Measurements from ENCODE around the gene FOLR2.

Gene FOLR2

DNA sequence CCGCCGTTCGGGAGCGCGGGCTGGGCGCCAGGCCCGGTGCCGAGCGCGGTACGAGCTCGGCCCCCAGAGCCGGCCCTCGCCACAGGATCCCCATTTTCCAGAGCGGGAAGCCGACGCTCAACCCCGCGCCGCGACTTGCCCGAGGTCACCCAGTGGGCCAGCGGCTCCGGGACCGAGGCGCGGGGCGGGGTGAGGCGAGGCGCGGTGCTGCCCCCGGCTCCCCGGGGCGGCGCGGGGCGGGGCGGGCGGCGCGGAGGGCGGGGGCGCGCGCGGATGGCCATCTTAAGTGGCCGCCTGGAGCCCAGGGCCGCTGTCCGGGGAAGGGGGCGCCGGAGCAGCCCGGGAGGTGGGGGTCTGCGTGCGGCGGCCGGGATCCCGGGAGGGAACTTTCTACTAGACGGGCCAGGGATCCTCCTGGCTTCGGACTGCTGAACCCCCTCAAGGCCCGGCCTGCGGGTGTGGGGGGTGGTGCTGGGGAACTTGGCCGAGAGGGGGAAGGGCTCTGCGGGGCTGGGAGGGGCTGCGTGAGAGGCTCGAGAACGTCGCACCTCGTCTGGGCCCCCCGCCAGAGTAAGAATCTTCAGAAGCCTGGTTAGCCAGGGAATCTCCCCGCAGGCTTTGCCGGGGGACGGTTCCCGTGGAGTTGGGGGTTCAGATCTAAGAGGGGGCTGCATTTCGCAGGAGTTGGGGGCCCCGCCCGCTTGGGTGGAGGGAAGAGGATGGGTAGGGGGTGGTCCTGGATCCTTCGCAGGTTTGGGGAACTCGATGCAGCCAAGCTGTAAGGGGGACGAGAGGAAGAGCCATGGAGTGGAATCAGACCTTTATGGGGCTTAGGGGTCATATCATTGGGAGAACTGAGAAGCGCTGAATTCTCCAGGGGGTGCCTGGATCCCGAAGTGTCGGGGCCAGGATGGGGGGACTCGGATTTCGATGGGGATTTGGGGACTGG, 7.3 kb downstream of the FOLR2 start:
- TF ChIP-seq, protein P1, sequence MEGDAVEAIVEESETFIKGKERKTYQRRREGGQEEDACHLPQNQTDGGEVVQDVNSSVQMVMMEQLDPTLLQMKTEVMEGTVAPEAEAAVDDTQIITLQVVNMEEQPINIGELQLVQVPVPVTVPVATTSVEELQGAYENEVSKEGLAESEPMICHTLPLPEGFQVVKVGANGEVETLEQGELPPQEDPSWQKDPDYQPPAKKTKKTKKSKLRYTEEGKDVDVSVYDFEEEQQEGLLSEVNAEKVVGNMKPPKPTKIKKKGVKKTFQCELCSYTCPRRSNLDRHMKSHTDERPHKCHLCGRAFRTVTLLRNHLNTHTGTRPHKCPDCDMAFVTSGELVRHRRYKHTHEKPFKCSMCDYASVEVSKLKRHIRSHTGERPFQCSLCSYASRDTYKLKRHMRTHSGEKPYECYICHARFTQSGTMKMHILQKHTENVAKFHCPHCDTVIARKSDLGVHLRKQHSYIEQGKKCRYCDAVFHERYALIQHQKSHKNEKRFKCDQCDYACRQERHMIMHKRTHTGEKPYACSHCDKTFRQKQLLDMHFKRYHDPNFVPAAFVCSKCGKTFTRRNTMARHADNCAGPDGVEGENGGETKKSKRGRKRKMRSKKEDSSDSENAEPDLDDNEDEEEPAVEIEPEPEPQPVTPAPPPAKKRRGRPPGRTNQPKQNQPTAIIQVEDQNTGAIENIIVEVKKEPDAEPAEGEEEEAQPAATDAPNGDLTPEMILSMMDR (IDR thresholded peaks at IDR 0.05; ENCODE audit: insufficient read depth, missing control alignments): no peak
- DNase-seq (ENCODE audit: insufficient read length, low spot score): no peak
- FAIRE-seq: no peak

DNA sequence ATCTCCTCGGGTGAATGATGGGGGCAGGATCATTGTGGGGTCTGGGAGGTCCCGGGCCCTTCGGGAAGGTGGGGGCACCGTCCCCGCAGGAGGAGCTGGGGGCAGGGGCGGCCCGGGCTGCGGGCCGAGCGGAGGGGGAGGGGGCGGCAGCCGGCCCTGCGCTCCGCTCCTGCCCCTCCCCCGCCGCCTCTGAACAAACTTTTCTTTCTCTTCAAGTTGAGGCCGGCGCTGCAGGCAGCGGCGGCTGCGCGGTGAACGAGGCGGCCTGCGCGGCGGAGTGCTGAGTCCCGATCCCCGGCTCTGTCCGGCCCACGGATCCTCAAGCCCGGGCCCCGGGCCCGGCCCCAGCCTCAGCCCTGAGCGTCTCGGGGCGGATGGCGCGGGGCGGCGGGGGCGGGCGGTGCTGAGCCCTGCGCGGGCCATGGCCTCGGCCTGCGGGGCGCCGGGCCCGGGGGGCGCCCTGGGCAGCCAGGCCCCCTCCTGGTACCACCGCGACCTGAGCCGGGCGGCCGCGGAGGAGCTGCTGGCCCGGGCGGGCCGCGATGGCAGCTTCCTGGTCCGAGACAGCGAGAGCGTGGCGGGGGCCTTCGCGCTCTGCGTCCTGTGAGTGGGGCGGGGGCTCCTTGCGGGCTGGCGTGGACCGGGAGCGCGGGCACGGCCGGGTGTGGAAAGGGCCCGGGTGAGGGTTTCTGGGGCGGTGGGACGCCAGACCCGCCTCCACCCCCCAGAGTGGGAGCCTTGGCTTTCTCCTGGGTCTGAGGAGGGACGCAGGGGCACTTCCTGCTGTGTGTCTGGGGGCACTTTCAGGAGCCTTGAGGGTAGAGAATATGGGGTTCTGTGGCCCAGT, 8.2 kb downstream of the FOLR2 start, which contains the start of gene INPPL1:
Gene INPPL1, plus strand, starts transcription at position 204 of the 847 bp plus-strand sequence. Its CDS starts 218 bp downstream, at position 422.
- FAIRE-seq (no peak), DNase-seq (ENCODE audit: insufficient read length, low spot score) (no peak)
- TF ChIP-seq, protein P1 (IDR thresholded peaks at IDR 0.05; ENCODE audit: insufficient read depth, missing control alignments): no peak

- FAIRE-seq: no peak
- TF ChIP-seq, protein P1 (IDR thresholded peaks at IDR 0.05; ENCODE audit: insufficient read depth, missing control alignments): no peak
- no peak for DNase-seq (ENCODE audit: insufficient read length, low spot score)
Measured at GRCh38 chr11:72225411-72225951, 8.9 kb downstream of the FOLR2 start.

DNA sequence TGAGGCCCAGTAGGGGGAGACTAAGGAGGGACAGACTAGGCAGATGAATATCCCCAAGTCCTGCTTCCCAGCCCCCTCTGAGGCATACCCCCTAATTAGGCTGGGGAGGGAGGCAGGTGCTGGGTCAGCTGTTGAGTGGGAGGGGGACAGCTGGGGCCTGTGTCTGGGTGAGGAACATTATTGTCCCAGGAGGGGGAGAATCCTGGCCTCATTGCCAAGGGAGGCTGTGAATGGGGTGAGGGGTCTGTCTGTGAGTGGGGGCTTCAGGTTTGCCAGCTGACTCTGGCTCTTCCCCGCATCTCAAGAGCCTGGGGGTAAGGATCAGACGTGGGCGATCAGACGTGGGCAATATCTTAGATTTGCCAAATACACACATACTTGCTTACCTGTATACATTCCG, 10.1 kb downstream of the FOLR2 start:
- TF ChIP-seq, protein P1 (IDR thresholded peaks at IDR 0.05; ENCODE audit: insufficient read depth, missing control alignments): no peak
- DNase-seq (ENCODE audit: insufficient read length, low spot score): no peak
- FAIRE-seq: no peak

DNA sequence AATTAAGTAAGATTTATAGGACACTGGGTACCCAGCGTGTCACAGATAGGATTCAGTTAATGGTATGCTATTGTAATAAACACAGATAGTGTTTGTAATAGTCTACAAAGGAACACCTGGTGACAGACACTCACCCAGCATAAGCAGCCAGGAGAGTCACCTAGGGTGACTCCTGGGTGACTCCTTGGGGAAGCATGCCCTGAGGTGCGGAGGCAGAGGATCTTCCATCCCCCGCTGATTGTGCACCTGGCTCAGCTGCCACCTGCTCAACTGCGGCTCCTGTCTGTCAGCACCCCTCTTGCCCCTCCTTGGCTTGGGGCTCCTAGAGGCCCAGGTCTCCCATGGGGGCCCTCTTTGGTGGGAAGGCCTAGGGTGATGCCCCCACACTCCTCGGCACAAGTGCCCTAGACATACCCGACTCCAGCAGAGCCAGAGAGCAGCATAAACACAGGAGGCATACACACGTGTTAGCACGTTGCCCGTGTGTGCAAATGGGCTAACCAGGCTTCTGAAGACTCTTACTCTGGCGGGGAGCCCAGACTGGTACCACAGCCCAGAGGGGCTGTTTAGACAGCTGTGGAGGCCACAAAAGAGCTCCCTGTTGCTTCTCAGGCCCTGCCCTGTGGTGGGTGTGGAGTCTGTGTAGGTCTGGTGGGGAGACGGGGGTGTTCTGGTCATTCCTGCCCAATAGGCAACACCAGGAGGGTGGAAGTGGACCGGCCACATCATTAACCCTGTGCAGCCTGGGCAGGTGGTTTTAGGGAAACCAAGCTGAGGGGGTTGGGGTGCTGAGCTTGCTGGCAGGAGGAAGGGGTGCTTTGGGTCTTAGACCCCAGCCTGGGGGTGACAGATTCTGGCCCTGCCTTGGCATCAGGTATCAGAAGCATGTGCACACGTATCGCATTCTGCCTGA, 11.0 kb downstream of the FOLR2 start:
- no peak for DNase-seq (ENCODE audit: insufficient read length, low spot score)
- TF ChIP-seq, protein P1 (IDR thresholded peaks at IDR 0.05; ENCODE audit: insufficient read depth, missing control alignments): no peak
- no peak for FAIRE-seq

DNA sequence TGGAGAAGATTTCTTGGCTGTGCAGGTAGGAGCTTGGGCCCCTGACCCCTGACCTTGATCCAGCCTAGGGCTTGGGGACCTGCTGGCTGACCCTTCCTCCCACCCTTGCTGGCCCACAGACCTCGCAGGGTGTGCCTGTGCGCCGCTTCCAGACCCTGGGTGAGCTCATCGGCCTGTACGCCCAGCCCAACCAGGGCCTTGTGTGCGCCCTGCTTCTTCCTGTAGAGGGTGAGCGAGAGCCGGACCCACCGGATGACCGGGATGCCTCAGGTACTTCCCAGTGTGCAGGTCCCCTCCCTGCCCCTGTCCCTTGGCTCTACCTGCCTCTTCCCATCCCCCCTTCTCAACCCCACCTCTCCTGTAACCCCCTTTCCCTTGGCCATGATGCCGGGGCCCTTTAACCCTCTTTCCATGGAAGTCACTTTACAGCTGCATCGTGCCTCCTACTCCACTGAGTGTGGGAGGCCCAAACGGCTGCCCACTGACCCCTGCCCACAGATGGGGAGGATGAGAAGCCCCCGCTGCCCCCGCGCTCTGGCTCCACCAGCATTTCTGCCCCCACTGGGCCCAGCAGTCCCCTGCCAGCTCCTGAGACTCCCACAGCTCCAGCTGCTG, 11.7 kb downstream of the FOLR2 start:
- FAIRE-seq (no peak), DNase-seq (ENCODE audit: insufficient read length, low spot score) (no peak)
- TF ChIP-seq, protein P1 (IDR thresholded peaks at IDR 0.05; ENCODE audit: insufficient read depth, missing control alignments): no peak

All from D721Med (cell line).